LNCAP (cell line): ENCODE results near the gene NLGN1.

ENCODE experiments used
- CTCF ChIP-seq: fragments of 450-650 bp; IDR thresholded peaks from 2 replicates; pipeline ENCODE4 v1.5.1; 2017; ENCODE audit warnings: mild to moderate bottlenecking

NLGN1 gene

GRCh38 chr3:173688216-173688842 is 290.8 kb downstream of the NLGN1 start:
- no peak for TF ChIP-seq CTCF

GRCh38 chr3:173690542-173691180 is 293.1 kb downstream of the NLGN1 start:
- TF ChIP-seq CTCF: no peak

GRCh38 chr3:173699353-173699752 is 301.8 kb downstream of the NLGN1 start:
- TF ChIP-seq CTCF: no peak

- TF ChIP-seq CTCF: no peak
Measured at GRCh38 chr3:173700336-173700735, 302.8 kb downstream of the NLGN1 start.

GRCh38 chr3:173702561-173702960 is 305.0 kb downstream of the NLGN1 start:
- no peak for TF ChIP-seq CTCF

GRCh38 chr3:173703771-173704170 is 306.2 kb downstream of the NLGN1 start:
- TF ChIP-seq CTCF: no peak

- TF ChIP-seq CTCF: no peak
Measured at GRCh38 chr3:173706630-173707029, 309.1 kb downstream of the NLGN1 start.

GRCh38 chr3:173708191-173708590 is 310.6 kb downstream of the NLGN1 start:
- no peak for TF ChIP-seq CTCF
